GM18868 (cell line): ENCODE results near the gene CAVIN3.

Experiments used
- ATAC-seq: cut with Tn5 transposase; IDR thresholded peaks from one replicate; pipeline ENCODE4 v1.9.1; 2021; ENCODE audit warnings: mild to moderate bottlenecking, moderate library complexity; ENCODE audit not compliant: unreplicated experiment

CAVIN3 gene

DNA sequence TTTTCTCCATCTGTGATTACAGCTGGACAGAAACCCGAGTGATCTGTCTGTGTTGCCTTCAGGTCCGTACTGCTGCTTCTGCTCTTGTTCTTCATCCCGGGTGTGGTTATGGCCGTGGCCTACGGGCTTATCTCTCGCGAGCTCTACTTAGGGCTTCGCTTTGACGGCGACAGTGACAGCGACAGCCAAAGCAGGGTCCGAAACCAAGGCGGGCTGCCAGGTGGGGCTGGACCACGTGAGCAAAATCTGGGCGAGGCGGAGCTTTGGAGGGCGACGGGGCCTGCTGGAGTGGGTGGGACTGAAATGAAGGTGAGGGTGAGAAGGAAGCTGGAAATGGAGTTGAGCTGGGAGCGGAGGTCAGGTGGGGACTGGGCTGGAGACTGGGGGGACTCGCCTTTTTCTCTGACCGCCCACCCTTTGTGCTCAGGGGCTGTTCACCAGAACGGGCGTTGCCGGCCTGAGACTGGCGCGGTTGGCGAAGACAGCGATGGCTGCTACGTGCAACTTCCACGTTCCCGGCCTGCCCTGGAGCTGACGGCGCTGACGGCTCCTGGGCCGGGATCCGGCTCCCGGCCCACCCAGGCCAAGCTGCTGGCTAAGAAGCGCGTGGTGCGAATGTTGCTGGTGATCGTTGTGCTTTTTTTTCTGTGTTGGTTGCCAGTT lies 49.6 kb downstream of the CAVIN3 start:
- no peak for ATAC-seq

GRCh38 chr11:6269994-6270393 lies 50.3 kb downstream of the CAVIN3 start:
- ATAC-seq = no peak
